ENCODE data around the gene KLK15.

DNA sequence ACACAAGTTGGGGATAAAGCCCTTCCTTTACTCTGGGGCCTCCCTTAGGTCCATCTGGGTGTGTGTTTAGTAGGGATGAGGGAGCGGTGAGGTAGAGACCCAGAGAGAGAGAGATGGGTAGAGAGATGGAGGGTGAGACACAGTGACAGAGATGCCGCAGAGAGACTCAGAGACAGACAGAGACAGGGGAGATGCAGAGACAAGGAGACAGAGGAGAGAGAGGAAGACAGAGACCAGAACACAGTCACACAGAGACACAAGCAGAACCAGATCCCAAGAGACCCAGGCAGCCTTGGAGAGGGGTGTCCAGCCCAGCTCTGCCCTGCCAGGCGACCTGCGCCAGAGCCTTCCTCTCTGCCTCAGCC, 12.1 kb downstream of the KLK15 start:
- TF ChIP-seq EZH2 (IDR thresholded peaks at IDR 0.05; ENCODE audit: insufficient read depth, poor library complexity, severe bottlenecking) (no peak), EZH2phosphoT487 (IDR thresholded peaks at IDR 0.05; ENCODE audit: insufficient read depth, low read depth) (no peak)

Measured in GM23248 (cell line).